DMS53 treated with DMSO at 0.1 percent for 48 hours (cell line): ENCODE results near the gene MYO5B.
"Not testable (repeated sequence)": the region's sequence is repeated elsewhere in the genome, so short reads cannot be mapped to it uniquely, and the experiment has no call there.

ENCODE experiments used
- DNase-seq: peaks from one replicate; lab custom pipeline; 2025; ENCODE audit not compliant: unreplicated experiment; lab: John Stamatoyannopoulos, UW

MYO5B gene

DNA sequence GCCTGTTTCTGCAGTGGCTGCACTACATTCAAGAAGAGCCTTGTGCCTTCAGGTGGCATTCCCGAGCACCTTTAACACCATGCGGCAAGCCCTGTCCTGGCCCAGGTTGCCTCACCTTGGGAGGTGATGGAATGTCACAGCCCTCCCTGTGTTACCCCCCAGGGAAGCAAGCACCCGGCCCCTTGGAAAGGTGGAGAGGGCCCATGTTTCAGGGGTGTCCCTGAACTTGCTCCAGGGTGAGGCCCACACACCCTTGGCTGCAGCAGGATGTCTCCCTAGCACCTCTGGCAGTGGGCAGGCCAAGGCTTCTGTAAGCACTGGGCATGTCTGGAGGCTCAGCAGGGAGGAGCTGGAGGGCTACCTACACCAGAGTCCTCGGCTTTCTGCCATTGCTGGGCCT is 352.3 kb downstream of the MYO5B start:
- DNase-seq = no peak

- DNase-seq = peak; percentile 39
Observed at GRCh38 chr18:49841236-49842217, 353.4 kb downstream of the MYO5B start.

- no peak for DNase-seq
Observed at GRCh38 chr18:49839012-49839411, 355.9 kb downstream of the MYO5B start.

- no peak for DNase-seq
Observed at GRCh38 chr18:49838381-49838780, 356.6 kb downstream of the MYO5B start.

DNA sequence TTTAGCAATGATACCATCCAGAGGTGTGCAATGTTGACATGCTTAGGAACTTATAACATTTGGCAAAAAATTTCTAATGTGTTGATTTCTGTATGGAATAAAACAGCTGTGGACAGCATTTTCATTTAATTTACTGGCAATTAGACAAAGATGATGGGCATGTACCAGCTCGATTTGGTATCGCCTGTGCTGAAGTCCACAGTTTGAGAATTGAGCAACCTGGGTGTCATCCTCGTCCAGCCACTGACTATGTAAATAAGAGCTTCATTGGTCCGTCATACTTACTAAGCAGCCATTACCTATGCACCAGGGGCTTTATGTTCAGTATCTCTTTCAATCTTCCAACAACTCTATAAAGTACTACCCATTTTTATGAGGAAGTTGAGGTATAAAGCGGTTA is 357.1 kb downstream of the MYO5B start:
- no peak for DNase-seq

- DNase-seq = not testable (repeated sequence)
Observed at GRCh38 chr18:49837316-49837835, 357.6 kb downstream of the MYO5B start.

DNA sequence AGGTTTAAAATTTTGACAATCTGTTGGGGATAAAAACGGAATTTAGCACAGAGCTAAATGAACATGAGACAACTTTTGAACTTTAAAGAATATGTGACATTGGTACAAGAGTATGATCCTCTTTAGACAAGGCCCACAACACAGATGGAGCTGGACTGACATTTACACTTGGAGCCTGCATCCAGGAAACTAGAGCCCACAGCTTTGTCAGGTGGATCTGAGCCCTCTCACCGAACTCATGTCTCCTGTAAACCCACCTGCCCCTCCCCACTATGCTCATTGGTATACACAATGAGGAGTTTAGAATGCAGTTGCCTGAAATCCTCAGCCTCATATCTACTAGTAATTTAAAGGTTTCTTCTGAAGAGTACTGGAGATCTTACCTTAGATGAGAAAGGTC is 359.5 kb downstream of the MYO5B start:
- DNase-seq = no peak

DNA sequence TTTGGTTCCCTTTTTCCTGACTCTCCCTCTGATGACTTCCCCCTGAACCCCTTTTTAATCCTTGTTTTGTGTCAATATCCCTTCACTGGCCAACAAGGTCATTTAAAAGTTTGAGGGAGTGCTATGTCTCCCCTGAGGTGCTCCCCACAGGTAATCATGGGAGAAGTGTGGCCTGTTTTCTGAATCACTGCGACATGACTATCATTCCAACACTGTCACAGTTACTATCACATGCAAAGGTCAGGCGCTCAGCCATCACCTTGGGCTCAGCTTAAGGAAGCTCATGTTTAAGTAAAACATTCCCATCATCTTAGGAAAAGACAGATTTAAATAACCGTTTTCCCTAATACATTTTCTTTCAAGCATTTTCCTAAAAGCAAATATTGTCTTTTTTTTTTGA is 360.7 kb downstream of the MYO5B start:
- no peak for DNase-seq

DNA sequence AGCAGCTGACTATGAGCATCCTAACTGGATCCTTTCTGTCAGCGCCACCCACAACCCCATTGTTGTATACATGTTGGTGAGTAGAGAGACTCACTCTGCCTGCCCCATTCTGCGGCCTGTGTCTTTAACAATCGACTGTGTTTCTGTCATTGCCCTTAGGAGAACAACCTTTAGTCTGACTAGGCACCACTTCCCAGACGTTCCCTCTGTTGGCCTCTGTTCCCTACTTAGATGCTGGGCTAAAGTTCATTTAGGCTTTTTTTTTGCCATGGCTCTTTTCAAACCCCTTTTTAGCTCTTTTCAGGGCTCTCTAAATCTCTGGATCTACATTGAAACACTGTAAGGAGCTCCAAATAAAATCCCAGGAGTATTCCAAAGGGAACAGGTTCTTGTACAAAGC is 361.1 kb downstream of the MYO5B start:
- no peak for DNase-seq

DNA sequence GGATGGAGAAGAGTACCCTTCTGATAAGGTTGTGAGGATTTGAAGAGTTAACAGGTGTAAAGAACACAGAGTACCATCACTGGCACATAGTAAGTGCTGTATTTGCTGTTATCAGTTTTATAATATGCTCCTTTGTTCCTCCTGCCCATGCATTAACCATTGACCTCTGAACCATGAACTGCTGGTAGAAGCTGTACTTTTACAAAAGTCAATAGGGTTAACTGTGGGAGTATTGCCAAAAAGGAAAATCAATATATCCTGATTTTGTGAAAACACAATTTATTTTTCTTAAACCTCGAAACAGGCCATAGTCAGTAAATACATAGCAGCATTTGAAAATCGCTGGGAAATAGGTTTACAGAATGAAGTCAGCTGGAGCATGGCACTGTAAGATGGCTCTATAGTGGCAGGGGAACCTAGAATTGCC is 362.7 kb downstream of the MYO5B start:
- DNase-seq = no peak

- DNase-seq = no peak
Observed at GRCh38 chr18:49827996-49828395, 367.0 kb downstream of the MYO5B start.

GRCh38 chr18:49819823-49820671 is 374.9 kb downstream of the MYO5B start:
- no peak for DNase-seq

DNA sequence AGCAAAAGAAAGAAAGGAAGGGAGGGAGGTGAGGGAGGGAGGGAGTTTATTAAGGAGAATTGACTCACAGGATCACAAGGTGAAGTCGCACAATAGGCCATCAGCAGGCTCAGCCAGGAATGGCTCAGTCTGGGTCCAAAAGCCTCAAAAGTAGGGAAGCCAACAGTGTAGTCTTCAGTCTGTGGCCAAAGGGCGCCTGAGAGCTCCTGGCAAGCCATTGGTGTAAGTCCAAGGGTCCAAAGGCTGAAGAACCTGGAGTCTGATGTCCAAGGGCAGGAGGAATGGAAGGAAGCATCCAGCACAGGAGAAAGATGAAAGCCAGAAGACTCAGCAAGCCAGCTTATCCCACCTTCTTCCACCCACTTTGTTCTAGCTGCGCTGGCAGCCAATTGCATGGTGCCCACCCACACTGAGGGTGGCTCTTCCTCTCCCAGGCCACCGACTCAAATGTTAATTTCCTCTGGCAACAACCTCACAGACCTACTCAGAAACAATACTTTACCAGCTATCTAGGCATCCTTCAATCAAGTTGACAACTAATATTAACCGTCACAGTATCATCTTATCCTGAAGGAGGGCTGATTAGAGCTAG is 375.8 kb downstream of the MYO5B start:
- no peak for DNase-seq

DNA sequence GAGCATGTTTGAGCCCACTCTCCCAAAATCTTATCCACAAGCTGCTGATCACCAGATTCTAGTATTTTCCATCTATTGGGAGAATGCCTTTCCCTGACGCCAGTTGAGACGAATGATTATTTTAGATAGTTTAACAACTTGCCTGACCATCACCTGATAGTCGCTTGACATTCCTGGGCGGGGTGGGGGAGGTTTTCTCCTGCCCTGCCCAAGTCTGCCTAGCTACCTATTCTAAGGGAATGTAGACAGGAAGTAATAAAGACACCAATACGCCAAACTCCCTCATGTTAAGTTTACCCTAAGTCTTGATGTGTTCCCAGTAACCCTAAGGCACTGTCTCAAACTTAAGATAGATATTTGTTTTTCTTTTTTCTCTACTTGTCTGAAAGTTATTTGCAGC is 377.0 kb downstream of the MYO5B start:
- DNase-seq = no peak

GRCh38 chr18:49815927-49816326 is 379.0 kb downstream of the MYO5B start:
- DNase-seq = no peak

- DNase-seq = peak; percentile 64
Observed at GRCh38 chr18:49814147-49814499, 380.8 kb downstream of the MYO5B start.

DNA sequence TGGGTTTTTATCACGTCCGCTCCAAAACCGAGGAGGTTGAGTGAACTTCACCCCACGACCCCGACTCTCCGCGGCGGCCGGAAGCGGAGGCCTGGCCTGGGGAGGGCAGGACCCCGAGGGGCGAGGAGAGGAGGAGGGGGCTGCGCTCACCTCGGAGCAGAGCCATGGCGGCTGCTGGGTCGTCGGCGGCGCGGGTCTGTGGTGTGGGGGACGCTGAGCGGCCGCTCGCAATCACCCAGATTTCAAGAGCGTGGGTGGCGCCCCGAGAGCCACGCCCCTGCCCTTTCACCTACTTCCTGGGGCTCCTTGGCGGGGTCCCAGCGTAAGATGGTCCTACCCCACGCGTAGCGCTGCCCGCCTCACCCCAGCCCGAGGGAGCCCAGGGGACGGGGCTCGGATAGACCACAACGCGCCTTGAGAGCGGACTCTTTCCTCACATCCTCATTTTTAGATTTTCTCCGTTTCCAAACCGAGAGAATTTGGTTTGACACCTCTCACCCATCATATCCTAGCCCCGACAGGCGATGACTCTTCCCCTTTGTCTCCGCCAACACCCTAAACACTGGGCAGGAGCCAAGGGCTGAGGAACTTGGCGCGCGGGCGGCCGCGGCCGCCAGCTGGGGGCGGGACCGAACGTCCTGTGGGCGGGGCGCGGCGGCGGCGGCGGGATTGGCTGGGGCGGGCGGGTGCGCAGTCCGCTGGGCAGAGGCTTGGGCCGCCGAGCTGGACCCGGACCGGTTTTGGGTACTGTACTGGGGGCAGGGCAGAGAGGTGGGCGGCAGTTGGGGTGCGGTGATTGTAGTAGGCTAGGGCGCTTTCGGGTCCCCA is 381.4 kb downstream of the MYO5B start, which contains the start of gene ACAA2:
Gene ACAA2, minus strand, starts transcription at position 215 of the 828 bp plus-strand sequence. Its CDS starts 49 bp downstream, at position 166.
- peak; percentile 64 for DNase-seq

- DNase-seq = peak; percentile 72
Observed at GRCh38 chr18:49813069-49813318, 382.0 kb downstream of the MYO5B start.

- DNase-seq = no peak
Observed at GRCh38 chr18:49812286-49813068, 382.5 kb downstream of the MYO5B start.
